GM23248 (cell line): Measurements from ENCODE around the gene ERCC1. TPM values are rescaled to one million over a fixed set of nuclear protein-coding genes. Genes with fewer than 3 reads are reported as not detected.
A peak's percentile ranks its signal among the peaks of the same experiment; 100 is the strongest.

Experiments
- DNase-seq: peaks from one replicate; pipeline ENCODE4 v3.0.0-alpha.2; 2015
- H2AFZ ChIP-seq: fragments of 200-600 bp; sonication (generic); 2 replicates; pipeline ENCODE4 v1.6.1; 2016; ENCODE audit warnings: antibody characterized with exemption
- H3F3A ChIP-seq: fragments of 200-600 bp; sonication (generic); 2 replicates; pipeline ENCODE4 v1.6.1; 2016; ENCODE audit warnings: mild to moderate bottlenecking, antibody characterized with exemption, mixed run types; ENCODE audit not compliant: insufficient read depth
- H3K27ac ChIP-seq: fragments of 200-600 bp; sonication (generic); 2 replicates; pipeline ENCODE4 v1.5.1; 2016; ENCODE audit warnings: mild to moderate bottlenecking
- H3K27me3 ChIP-seq: fragments of 200-600 bp; sonication (generic); replicated peaks from 2 replicates; pipeline ENCODE4 v1.6.1; 2016; ENCODE audit warnings: mild to moderate bottlenecking; ENCODE audit not compliant: insufficient read depth
- H3K36me3 ChIP-seq: fragments of 200-600 bp; sonication (generic); 2 replicates; pipeline ENCODE4 v1.6.1; 2016; ENCODE audit warnings: low read depth, mild to moderate bottlenecking
- H3K4me1 ChIP-seq: fragments of 200-600 bp; sonication (generic); 2 replicates; pipeline ENCODE4 v1.6.1; 2016; ENCODE audit warnings: mild to moderate bottlenecking; ENCODE audit not compliant: insufficient read depth
- H3K4me2 ChIP-seq: fragments of 200-600 bp; sonication (generic); one replicate; pipeline ENCODE4 v1.6.1; 2016; ENCODE audit warnings: mild to moderate bottlenecking; ENCODE audit not compliant: unreplicated experiment
- H3K4me3 ChIP-seq: fragments of 200-600 bp; sonication (generic); 2 replicates; pipeline ENCODE4 v1.5.1; 2016; ENCODE audit warnings: mild to moderate bottlenecking
- H3K79me2 ChIP-seq: fragments of 200-600 bp; sonication (generic); 2 replicates; pipeline ENCODE4 v1.6.1; 2016; ENCODE audit warnings: mild to moderate bottlenecking; ENCODE audit not compliant: insufficient read depth
- H3K9ac ChIP-seq: fragments of 200-600 bp; sonication (generic); 2 replicates; pipeline ENCODE4 v1.6.1; 2016; ENCODE audit warnings: mild to moderate bottlenecking
- H3K9me2 ChIP-seq: fragments of 200-600 bp; sonication (generic); 2 replicates; pipeline ENCODE4 v1.6.1; 2016; ENCODE audit warnings: mixed run types, mild to moderate bottlenecking, moderate library complexity; ENCODE audit not compliant: insufficient read depth
- H3K9me3 ChIP-seq: fragments of 200-600 bp; sonication (generic); one replicate; pipeline ENCODE4 v1.6.1; 2017; ENCODE audit warnings: low read depth
- H4K20me1 ChIP-seq: fragments of 200-600 bp; sonication (generic); 2 replicates; pipeline ENCODE4 v1.6.0; 2016; ENCODE audit not compliant: insufficient read depth
- EZH2 ChIP-seq: fragments of 200-600 bp; sonication (generic); IDR thresholded peaks from 2 replicates; pipeline ENCODE4 v1.6.1; 2018; ENCODE audit warnings: antibody characterized with exemption, mild to moderate bottlenecking; ENCODE audit not compliant: insufficient read depth, poor library complexity, severe bottlenecking
- EZH2phosphoT487 ChIP-seq: fragments of 200-600 bp; sonication (generic); IDR thresholded peaks from 2 replicates; pipeline ENCODE4 v1.6.1; 2018; ENCODE audit warnings: antibody characterized with exemption, moderate library complexity, mild to moderate bottlenecking, low read depth; ENCODE audit not compliant: insufficient read depth
- WGBS, 2 experiments: methylation state at CpG; one replicate each; pipeline ENCODE4 v1.1.6; 2015 to 2017; ENCODE audit warnings: low lambda C conversion rate in 2 of 2, low coverage in 1 of 2; ENCODE audit errors: missing lambda C conversion rate in 2 of 2; 5-methylcytosine and 5-hydroxymethylcytosine counted together
- in situ Hi-C: fragments of 300-500 bp; cut with MboI; formaldehyde crosslinking; loops from 2 replicates; pipeline ENCODE4 v1.15.0; 2020
- polyA plus RNA-seq: library from polyadenylated mRNA; unstranded; fragments of >200 nt; fragmentation: Nextera tagmentation; extraction: Ambion mirVana; gene quantifications from 2 replicates; pipeline ENCODE4 v1.2.1, GENCODE V29; 2016
- total RNA-seq: library from RNA; depleted of rRNA; stranded (reverse); fragments of >200 nt; shearing (Covaris generic); gene quantifications from 2 replicates; pipeline ENCODE4 v1.2.3, GENCODE V29; 2014

ERCC1 gene
- total and polyA plus RNA-seq, 2 experiments from 2014 or later: 79.8 to 89.0 TPM

GRCh38 chr19:45403781-45404556 is 19.7 kb downstream of the ERCC1 start:
- Histone ChIP-seq H2AFZ (peak overlapping the region; percentile 85), H3F3A (peaks cover 8% of the 10 kb centered on the region; the same call in 1 of the 2 replicates), H3K4me2 (peak overlapping the region; percentile 95), H3K4me1 (peaks cover 25% of the 10 kb centered on the region; the same call in 1 of the 2 replicates), H3K36me3 (no peaks in the 10 kb centered on the region), H3K9ac (peak overlapping the region; percentile 90; the same call in 1 of the 2 replicates), H3K79me2 (peaks cover 28% of the 10 kb centered on the region), H3K27me3 (no peaks in the 10 kb centered on the region), H3K27ac (no peak overlapping the region), H3K9me2 (no peaks in the 10 kb centered on the region), H4K20me1 (no peaks in the 10 kb centered on the region), H3K9me3 (no peaks in the 10 kb centered on the region), H3K4me3 (peak overlapping the region; percentile 83)
- DNase-seq: peak; percentile 41
- in situ Hi-C loops: no loop called here
- TF ChIP-seq EZH2 (no peak), EZH2phosphoT487 (no peak)
- 38 to 40% methylated on average over 21 to 25 of the region's 25 CpGs for WGBS, 2 experiments

- DNase-seq: no peak
- in situ Hi-C loops: no loop called here
- Histone ChIP-seq H3K9me3 (no peaks in the 10 kb centered on the region), H3F3A (peaks cover 8% of the 10 kb centered on the region; the same call in 1 of the 2 replicates), H3K36me3 (no peaks in the 10 kb centered on the region), H3K79me2 (peaks cover 28% of the 10 kb centered on the region), H3K9me2 (no peaks in the 10 kb centered on the region), H3K27ac (no peak overlapping the region), H3K27me3 (no peaks in the 10 kb centered on the region), H2AFZ (no peak overlapping the region), H4K20me1 (no peaks in the 10 kb centered on the region), H3K4me2 (no peak overlapping the region), H3K4me1 (peaks cover 25% of the 10 kb centered on the region; the same call in 1 of the 2 replicates), H3K9ac (no peak overlapping the region), H3K4me3 (no peak overlapping the region)
- TF ChIP-seq EZH2phosphoT487: no peak
- TF ChIP-seq EZH2: no peak
- 66% methylated on average over 4 of the region's 4 CpGs for WGBS, 2 experiments
These were observed 20.4 kb downstream of the ERCC1 start for GRCh38 chr19:45403272-45403671.

GRCh38 chr19:45402298-45403061 is 21.2 kb downstream of the ERCC1 start:
- Histone ChIP-seq H3K27ac (no peak overlapping the region), H3F3A (peaks cover 7% of the 10 kb centered on the region; the same call in 1 of the 2 replicates), H3K27me3 (no peaks in the 10 kb centered on the region), H3K4me1 (peaks cover 20% of the 10 kb centered on the region; the same call in 1 of the 2 replicates), H3K79me2 (peaks cover 22% of the 10 kb centered on the region), H3K9me3 (no peaks in the 10 kb centered on the region), H3K4me3 (no peak overlapping the region), H3K9me2 (no peaks in the 10 kb centered on the region), H3K36me3 (no peaks in the 10 kb centered on the region), H2AFZ (no peak overlapping the region), H3K4me2 (no peak overlapping the region), H4K20me1 (no peaks in the 10 kb centered on the region), H3K9ac (no peak overlapping the region)
- in situ Hi-C loops: no loop called here
- peak; percentile 20 for DNase-seq
- TF ChIP-seq EZH2phosphoT487 (no peak), EZH2 (no peak)
- WGBS, 2 experiments: 40 to 51% methylated on average over 19 to 40 of the region's 40 CpGs

- H3F3A ChIP-seq: peaks cover under 1% of the 10 kb centered on the region; the same call in 1 of the 2 replicates
- H3K79me2 ChIP-seq: peaks cover 15% of the 10 kb centered on the region
- DNase-seq: no peak
- WGBS, 2 experiments: 84 to 86% methylated on average over 6 of the region's 6 CpGs
- no peak for TF ChIP-seq EZH2phosphoT487
- TF ChIP-seq EZH2: no peak
- no peak overlapping the region for H2AFZ ChIP-seq
- no peak overlapping the region for H3K4me2 ChIP-seq
- H3K27me3 ChIP-seq: no peaks in the 10 kb centered on the region
- peaks cover 17% of the 10 kb centered on the region; the same call in 1 of the 2 replicates for H3K4me1 ChIP-seq
- H3K27ac ChIP-seq: no peak overlapping the region
- H3K9ac ChIP-seq: no peak overlapping the region
- H3K9me2 ChIP-seq: no peaks in the 10 kb centered on the region
- no peak overlapping the region for H3K4me3 ChIP-seq
- H4K20me1 ChIP-seq: no peaks in the 10 kb centered on the region
- no peaks in the 10 kb centered on the region for H3K9me3 ChIP-seq
- H3K36me3 ChIP-seq: no peaks in the 10 kb centered on the region
- in situ Hi-C loops: no loop called here
These were observed 21.9 kb downstream of the ERCC1 start for GRCh38 chr19:45401815-45402214.
